HG03442 (cell line): ENCODE results near the gene CABCOCO1.
"Not testable (repeated sequence)": the region's sequence is repeated elsewhere in the genome, so short reads cannot be mapped to it uniquely, and the experiment has no call there.

Experiments
- ATAC-seq: cut with Tn5 transposase; IDR thresholded peaks from one replicate; pipeline ENCODE4 v1.9.1; 2021; ENCODE audit warnings: mild to moderate bottlenecking, moderate library complexity; ENCODE audit not compliant: unreplicated experiment

The CABCOCO1 gene

DNA sequence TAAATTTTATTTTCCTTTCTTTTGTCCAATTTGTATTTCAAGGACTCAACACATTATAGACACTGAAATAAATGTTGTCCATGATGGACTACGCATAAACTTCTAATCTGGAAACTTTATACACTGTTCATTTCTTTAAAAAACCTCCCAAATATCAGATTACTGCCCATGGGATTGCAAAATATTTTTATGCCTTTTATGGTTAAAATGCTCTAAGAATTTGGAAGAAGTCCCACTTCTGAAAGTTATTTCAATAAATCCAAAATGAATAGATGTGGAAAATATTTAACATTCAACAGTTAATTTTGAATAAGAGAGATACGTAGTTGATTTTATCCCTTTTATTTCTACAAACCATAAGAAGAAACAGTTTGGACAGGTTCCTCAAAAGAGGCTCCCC, 46.1 kb downstream of the CABCOCO1 start:
- ATAC-seq = no peak

DNA sequence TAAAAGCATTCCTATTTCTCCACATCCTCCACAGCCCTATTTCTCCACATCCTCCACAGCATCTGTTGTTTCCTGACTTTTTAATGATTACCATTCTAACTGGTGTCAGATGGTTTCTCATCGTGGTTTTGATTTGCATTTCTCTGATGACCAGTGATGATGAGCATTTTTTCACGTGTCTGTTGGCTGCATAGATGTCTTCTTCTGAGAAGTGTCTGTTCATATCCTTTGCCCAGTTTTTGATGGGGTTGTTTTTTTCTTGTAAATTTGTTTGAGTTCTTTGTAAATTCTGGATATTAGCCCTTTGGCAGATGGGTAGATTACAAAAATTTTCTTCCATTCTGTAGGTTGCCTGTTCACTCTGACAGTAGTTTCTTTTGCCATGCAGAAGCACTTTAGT, 49.4 kb downstream of the CABCOCO1 start:
- not testable (repeated sequence) for ATAC-seq

DNA sequence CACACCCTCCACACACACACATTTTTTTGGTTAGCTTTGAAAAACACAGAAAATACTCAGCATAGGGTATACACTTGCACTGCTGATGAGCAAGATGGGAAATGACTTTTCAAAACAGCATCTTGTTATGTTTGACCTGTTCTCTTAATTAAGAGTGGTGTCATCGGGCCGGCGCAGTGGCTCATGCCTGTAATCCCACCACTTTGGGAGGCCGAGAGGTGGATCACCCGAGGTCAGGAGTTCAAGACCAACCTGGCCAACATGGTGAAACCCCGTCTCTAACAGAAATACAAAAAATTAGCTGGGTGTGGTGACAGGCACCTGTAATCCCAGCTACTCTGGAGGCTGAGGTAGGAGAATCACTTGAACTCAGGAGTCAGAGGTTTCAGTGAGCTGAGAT, 56.7 kb downstream of the CABCOCO1 start:
- not testable (repeated sequence) for ATAC-seq

DNA sequence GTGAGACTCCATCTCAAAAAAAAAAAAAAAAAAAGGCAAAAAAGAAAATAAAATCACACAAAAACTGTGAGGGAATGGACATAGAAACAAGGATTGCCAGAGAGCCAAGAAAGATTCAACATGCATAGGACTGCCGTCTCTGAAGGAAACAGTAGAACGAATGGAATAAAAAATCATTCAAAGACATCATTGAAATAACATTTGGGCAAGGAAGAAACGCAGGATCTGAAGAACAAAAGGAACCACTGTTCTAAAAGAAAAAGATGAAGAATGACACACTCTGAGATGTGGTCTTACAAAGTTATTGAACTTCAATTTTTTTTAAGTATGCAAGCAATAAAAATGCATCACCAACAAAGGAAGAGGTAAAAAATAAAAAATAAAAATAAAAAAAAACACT, 57.2 kb downstream of the CABCOCO1 start:
- no peak for ATAC-seq

DNA sequence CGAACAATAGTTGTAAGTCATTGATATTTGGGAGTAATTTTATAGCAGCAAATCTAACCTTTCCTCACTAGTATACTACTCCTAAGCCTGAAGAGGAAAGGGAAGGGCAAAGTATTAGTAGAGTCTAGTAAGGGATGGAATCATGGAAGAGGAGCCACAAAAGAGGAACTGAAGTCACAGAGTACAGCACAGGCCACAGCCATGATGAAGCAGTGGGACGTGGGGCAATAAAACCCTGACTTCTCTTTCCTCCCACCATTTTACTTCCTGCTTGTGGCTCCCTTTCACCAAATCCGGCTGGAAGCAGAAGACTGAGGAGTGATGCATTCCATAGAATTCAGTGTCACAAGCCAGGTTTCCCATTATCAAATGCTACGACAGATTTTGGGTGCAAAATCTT, 58.7 kb downstream of the CABCOCO1 start:
- ATAC-seq = no peak

DNA sequence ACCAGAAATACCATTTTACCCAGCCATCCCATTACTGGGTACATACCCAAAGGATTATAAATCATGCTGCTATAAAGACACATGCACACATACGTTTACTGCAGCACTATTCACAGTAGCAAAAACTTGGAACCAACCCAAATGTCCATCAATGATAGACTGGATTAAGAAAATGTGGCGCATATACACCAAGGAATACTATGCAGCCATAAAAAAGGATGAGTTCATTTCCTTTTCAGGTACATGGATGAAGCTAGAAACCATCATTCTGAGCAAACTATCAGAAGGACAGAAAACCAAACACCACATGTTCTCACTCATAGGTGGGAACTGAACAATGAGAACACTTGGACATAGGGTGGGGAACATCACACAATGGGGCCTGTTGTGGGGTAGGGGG, 62.5 kb downstream of the CABCOCO1 start:
- not testable (repeated sequence) for ATAC-seq

DNA sequence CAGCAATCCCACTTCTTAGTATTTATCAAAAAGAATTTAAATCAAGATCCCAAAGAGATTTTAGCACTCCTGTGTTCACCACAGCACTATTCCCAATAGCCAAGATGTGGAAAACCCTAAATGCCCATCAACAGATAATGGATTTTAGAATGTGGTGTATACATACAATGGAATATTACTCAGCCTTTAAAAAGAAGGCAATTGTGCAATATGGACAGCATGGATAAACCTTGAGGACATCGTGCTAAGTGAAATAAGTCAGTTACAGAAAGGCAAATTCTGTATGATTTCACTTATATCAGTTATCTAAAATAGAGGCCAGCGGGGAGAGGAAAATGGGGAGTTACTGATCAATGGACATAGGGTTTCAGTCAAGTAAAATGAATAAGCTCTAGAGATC, 66.9 kb downstream of the CABCOCO1 start:
- ATAC-seq = no peak

DNA sequence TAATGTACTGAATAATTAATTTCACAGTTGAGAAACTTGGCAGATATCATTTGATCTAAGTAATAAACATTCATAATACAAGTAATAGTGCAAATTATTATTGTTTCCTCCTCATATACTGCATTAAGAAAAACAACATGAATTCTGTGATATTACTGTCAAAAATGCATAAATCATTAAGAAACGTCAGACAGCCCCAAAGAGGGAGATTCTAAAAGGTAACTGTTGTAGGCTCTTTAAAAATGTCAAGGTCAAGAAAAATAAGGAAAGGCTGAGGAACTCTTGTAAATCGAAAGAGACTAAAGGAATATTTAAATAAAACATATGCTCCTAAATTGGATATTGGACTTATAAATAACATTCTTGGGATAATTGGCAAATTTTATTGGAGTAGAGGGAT, 67.9 kb downstream of the CABCOCO1 start:
- no peak for ATAC-seq

DNA sequence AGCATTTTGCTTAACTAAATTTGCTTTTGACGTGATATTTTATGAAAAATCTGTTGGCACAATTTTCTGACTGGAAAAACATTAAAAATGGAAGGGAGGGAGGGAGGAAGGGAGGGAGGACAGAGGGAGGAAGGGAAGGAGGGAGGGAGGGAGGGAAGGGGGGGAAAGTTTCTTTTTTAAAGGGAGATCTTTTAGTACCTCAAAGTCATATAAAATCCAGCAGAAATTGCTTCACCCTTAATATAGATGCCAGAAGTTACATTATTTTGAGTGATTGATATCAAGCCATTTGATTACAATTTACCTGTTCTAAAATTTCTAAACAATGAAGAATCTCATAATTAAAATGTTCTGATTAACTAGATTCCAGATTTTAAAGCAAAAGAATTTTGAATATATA, 68.9 kb downstream of the CABCOCO1 start:
- no peak for ATAC-seq

DNA sequence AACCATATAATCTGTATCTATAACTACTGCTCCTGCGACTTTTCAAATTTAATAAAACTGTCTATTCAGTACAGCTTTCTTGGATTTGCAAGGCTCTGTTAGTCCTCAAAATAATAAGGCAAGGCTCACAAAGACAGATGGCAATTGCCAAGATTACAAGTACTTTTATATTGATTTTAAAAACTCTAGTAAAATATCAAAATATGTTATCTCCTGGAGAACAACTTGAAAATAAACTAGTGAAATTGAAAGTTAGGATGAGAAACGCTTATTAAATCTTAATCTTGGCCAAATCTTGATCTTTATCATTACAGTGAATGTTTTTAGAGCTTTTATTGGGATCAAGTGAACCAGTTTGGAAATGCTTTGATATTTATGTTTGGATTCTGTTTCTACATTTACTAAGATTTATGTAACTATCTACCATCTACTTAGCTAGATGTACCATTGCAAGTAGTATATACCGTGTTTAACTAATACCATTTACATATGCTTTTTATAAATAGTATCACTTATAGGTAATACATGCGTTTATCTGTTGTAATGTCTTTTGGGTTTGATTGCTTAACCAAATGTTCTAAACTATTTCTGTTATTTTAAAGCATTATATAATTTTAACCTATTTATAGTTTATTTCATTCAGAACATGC, 70.0 kb downstream of the CABCOCO1 start:
- ATAC-seq = no peak

DNA sequence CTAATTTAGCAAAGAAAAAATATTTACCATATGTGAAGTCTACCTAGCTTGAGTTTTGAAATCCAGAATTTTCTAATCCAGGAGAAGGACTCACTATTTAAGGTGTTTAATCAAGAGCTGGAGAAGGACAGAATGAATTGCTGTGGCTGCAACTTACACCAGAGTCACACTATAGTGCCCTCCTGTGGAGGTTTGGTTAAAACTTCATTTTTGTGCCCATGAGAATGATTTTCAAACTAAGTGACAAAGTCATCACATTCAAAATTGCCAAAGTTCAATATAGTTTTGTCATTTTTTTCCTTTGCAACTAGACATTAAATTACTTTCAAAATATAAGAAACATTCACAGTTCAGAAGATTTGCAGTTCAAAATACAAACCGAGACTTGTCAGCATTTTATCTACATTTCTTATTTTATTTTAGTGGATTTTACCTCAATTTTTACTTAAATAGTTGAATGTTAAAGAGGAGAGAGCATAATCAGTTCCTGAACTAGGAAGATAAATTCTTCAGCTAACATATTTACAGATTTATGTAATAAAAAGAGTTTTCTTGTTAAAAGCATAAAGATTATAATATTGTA, 70.7 kb downstream of the CABCOCO1 start:
- no peak for ATAC-seq

DNA sequence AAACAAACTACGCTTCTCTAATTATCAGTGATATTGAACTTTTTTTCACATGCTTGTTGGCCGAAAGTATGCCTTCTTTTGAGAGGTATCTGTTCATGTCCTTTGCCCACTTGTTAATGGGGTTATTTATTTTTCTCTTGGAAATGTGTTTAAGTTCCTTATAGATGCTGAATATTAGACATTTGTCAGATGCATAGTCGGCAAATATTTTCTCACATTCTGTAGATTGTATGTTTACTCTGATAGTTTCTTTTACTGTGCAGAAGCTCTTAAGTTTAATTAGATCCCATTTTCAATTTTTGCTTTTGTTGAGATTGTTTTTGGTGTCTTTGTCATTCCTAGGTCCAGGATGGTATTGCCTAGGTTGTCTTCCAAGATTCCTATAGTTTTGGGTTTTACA, 73.2 kb downstream of the CABCOCO1 start:
- ATAC-seq = no peak

DNA sequence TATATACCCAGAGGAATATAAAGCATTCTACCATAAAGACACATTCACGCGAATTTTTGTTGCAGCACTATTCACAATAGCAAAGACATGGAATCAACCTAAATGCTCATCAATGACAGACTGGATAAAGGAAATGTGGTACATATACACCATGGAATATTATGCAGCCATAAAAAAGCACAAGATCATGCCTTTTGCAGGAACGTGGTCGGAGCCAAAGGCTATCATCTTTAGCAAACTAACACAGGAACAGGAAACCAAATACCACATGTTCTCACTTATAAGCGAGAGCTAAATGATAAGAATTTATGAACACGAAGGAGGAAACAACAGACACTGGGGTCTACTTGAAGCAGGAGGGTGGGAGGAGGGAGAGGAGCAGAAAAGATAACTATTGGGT, 74.7 kb downstream of the CABCOCO1 start:
- ATAC-seq = not testable (repeated sequence)

DNA sequence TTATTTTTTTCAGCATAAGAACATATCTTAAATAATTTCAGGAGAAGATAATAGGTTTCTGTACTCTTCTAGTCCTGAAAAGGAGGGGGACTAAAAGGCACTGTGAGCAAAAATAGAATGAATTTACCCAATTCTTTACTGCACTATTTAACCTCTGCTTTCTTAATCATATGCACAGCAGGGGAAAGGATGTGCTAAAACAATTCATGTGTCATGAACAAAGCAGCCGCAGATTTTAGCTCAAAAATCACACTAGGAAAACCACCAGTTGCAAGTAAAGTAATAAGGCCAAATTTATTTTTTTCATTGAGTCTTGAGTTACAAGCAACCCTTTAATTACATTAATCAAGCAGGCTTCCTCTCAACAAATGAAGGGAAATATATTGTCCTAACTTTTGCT, 80.1 kb downstream of the CABCOCO1 start:
- ATAC-seq = no peak

DNA sequence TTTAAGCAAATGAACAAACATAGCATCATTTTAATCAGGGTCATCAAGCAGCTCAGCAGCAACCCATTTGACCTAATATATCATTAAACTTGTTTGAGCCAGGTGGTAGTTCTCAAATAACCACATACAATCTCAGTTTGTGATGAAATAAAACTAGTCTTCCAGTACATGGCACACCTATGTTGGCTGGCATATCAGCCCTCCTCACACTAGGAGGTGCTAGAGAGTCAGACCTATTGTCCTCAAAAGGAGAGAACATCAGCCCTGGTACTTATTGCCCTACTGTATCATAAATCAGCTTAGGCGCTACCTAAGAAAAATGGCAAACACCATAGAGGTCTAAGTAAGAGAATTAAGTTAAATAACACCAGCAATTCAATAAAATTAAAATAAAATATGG, 81.7 kb downstream of the CABCOCO1 start:
- ATAC-seq = no peak

DNA sequence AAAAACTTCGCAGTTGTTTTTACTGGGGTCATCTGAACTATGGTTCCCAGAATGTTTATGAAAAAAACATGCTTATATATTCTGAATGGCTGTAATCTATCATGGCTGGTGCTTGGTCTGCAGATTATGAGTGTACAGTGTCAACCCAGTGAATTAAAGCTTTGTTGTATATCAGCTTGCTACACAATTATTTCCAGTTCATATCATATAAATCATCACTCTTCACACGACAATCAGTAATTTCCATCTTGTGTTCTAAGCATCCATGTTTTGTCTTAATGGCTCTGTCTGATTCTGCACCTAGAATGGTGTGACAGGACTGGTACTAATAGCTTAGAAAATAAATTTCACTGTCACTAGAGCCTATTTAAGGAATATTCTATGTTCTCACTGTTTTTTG, 83.6 kb downstream of the CABCOCO1 start:
- ATAC-seq = no peak

DNA sequence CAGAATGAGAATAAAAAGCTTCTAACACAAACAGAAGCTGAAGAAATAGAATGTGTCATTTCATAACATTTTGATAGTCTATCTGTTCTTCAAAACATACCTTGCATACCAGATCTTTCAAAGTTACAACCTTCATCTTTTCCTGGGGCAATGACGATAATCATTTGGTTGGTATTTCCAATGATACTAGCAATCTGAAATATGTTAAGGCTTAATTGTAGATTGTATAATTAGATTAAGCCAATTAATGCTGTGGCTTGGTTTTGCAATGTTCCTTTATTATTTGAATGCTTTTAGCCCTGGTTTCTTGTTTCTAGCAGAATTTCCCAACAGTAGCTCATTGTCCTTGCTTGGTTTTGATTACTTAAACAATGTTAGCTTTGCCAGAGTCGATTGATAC, 84.6 kb downstream of the CABCOCO1 start:
- ATAC-seq = no peak

DNA sequence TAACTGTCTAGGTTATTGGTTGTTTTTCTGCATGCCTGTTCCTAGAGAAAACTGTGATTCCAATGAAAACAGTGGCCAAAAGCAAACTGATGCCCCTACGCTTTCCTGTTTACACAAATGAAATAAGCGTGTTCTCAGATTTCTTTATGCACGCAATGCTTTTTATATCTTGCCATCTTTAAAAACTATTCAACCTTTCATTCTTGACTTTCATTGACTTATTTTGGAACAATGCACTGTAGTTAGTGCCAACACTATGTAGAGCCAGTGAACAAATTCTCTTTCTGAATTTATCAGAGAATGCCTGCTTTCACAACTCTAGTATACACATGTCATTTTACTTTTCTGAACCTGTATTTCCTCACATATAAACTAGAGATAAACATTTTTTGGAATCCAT, 86.6 kb downstream of the CABCOCO1 start:
- no peak for ATAC-seq

DNA sequence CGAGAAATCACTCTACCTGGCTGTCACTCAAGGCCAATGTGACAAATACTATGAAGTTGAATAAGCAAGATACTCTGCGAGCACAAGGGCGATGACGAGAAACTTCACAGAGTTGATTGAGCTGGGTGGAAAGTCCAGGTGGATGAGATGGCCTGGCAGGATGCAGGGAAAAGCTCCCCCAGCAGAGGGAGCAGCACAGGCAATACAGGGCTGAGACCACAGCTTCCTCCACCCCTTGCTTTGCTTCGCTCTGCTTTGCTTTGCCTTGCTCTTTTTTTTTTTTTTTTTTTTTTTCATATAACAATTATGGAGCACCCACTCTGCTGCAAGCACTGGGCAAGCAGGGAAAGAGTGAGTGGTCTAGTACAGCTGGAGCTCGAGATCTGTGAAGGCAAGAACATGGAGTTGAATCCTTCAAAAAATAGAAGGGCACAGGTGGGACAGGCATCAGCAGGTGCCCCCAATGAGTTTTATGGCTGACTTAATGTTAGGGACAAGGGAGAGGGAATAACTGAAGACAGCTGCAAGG, 88.3 kb downstream of the CABCOCO1 start:
- peak; percentile 91 for ATAC-seq

DNA sequence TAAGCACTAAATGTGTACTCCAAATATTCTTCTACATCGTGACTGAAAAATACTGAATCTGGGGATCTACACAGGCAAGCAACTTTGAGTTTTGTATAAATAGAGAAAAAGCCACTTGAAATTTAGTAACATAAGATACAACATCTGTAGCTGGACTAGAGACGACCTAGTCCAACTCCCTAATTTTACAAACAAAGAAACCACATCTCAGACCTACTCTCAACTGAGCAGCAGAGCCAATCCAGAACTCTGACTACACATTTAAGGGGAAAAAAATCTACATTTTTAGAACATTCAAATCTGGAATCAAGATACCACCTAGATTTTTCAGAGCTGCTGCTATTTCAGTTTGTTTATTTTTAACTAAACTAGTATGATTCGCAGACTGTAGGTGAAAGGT, 88.9 kb downstream of the CABCOCO1 start:
- ATAC-seq = no peak

DNA sequence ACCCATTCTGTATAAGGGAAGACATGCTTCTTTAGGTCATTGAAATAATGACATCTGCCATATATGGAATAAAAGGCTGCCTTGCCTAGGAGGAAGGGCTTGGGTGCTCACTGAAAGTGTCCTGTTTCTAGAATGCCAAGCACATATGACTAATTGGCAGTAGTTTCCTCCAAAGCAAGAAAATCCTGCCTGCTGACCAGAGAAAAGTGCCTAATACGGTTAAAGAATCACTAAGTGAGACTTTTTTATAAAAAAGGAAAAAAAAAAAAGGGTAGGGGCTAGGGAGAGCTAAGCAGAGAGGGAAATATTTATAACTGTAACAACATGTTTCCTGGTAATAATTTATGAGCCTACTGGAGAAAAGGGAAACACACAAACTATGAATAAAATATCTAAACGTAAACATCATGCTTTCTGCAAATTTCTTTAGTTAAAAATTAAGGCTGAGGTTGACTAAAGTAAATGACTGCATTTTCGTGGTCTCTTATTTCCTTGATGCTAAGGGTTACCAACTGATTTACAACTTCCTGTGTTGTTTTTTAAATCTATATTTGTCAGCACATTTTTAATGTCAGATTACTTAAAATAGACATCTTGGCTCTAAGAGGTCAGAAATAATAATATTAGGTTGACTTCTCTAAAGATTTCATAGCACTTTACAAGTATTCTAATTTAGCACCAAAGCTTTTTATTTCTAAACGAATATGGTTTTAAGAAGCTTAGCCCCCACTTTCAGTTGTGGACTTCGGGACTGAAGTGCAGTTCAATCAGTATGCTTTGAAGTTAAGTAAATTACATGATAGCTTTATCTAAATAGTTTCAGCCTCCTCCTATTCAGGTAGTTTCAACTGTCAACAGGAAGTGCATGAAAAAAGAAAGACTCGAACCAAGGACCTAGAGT, 89.6 kb downstream of the CABCOCO1 start:
- no peak for ATAC-seq

DNA sequence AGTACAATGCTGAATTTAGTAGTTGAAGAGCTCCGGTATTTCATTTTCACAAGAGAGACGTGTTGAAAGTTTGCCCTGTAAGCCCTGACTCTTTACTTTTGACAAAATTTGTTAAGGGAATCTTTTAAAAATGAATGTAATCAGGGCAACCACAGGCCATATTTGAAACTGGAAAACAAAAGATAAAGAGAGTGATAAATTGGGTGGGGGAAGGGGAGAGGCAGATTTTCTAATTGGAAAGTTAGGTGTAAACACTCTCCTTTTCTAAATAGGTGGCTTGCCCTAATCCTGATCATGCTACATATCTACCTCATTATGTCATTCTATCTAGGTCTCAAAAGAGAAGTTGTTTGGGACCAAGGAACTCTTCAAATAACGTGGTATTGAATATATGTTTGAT, 90.7 kb downstream of the CABCOCO1 start:
- no peak for ATAC-seq
